ENCODE data around the gene FHOD3.

FHOD3 gene

GRCh38 chr18:36321658-36322407, 24.3 kb downstream of the FHOD3 start:
- in situ Hi-C loops (cut with HindIII; ENCODE audit: low sequenced_read_pairs): no loop called here

DNA sequence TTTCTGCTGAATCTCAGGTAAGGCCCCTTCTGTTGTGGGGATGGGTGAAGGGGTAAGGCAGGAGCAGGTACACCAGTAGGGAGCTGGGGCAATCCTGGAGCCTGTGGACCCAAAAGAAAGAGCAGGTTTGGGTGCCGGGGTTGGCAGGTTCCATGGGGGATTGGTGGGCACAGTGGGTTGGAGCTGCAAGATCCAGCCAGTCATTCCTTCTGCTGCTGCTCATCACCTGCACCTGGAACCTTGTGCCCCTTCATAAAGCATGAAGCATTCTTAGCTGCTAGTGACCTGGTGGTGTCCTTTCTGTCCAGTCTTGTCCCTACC, 24.9 kb downstream of the FHOD3 start:
- in situ Hi-C loops (cut with HindIII; ENCODE audit: low sequenced_read_pairs): no loop called here

- in situ Hi-C loops (cut with HindIII; ENCODE audit: low sequenced_read_pairs): no loop called here
Observed at GRCh38 chr18:36322734-36323133, 25.2 kb downstream of the FHOD3 start.

GRCh38 chr18:36323421-36323820, 25.9 kb downstream of the FHOD3 start:
- in situ Hi-C loops (cut with HindIII; ENCODE audit: low sequenced_read_pairs): no loop called here

DNA sequence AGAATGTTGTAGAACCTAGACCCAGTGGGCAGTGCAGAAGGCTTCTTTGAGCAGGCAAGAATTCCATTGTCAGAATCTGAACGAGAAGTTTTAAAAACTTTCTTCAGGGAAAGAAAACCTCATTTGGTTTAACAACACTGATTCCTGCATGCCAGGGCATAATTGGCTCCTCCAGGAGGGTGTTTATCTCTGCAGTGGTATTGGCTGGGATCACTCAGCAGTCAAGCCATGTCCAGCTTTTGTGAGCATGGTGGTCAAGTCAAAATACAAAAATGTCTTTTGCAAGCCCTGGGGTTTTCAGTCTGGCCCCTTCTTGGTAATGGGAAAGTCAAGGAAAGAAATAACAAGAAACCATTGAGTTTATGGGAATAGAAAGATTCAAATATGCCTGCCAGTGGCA, 28.3 kb downstream of the FHOD3 start:
- in situ Hi-C loops (cut with HindIII; ENCODE audit: low sequenced_read_pairs): no loop called here

DNA sequence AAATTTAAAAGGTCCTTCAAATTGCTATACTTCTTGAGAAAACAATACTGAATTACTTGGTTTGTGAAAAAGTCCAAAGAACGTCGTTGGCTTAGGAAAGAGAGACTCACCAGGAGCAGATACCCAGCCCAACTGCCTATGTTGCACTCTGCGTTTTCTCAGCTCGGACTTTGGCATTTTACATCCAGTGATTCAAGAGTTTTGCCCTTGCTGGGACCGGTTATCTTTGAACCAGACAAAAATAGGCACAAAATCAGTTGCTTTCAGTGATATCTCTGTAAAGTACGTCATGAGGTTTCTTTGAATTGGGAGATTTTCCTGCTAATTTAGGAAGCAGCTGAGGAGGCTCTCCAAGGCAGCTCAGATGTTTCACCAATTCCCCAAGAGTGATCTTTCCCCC, 29.3 kb downstream of the FHOD3 start:
- in situ Hi-C loops (cut with HindIII; ENCODE audit: low sequenced_read_pairs): no loop called here

- in situ Hi-C loops (cut with HindIII; ENCODE audit: low sequenced_read_pairs): no loop called here
Observed at GRCh38 chr18:36327352-36328316, 30.1 kb downstream of the FHOD3 start.

- in situ Hi-C loops (cut with HindIII; ENCODE audit: low sequenced_read_pairs): no loop called here
Observed at GRCh38 chr18:36328385-36328858, 30.9 kb downstream of the FHOD3 start.

- in situ Hi-C loops (cut with HindIII; ENCODE audit: low sequenced_read_pairs): no loop called here
Observed at GRCh38 chr18:36328916-36329315, 31.4 kb downstream of the FHOD3 start.

DNA sequence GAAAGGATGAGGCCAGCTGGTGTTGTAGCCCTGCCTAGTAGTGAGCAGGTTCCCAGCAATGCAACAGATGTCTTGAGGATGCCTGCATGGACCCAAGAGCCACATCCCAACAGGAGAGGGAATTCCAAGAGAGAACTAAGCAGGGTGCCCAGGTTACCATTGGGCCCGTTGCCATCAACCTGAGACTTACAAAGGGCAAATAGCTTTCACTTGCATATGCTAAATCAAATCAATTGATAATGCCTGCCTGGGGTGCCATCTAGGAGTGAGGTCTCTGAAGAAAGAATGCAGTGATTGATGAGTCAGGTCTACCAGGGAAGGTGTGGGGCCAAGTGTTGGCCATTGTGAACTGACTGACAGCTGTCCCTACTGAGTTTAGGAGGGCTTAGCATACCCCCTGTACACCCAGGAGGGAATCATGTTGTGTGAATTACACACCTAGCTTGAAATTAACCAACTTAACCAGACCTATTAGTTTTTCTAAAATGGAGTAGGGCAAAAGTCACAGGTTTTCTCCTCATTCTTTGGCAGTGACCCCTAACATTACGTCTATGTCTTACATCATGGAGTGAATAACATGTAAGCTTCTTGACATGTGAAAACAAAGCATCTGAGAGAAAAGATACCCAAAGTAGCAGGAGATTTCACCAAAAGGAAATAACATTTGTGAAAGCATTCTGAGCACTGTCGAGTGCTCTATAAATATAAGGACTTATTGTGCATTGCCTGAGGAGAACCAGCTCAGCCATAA, 32.3 kb downstream of the FHOD3 start:
- in situ Hi-C loops (cut with HindIII; ENCODE audit: low sequenced_read_pairs): no loop called here

GRCh38 chr18:36330435-36331052, 33.0 kb downstream of the FHOD3 start:
- in situ Hi-C loops (cut with HindIII; ENCODE audit: low sequenced_read_pairs): no loop called here

DNA sequence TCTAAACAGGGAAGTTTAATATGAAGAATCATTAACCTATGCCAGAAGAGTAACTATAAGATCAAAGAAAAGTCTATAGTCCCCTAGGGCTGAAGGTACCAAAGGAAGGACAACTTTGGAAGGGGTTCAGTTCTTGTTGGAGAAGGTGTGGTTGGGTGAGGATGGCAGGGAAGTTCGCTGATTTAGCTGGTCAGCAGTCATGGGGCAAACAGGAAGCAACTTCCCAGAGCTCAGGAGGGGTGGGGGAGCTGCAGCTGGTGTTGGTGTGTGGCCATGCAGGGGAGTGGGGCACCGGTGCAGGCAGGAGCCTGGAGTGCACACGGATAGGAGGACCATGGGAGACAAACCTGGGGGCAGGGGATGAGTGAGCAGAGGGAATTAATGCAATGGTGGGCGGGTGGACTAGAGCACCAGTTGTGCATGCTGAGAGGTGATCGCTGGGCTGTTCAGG, 34.0 kb downstream of the FHOD3 start:
- in situ Hi-C loops (cut with HindIII; ENCODE audit: low sequenced_read_pairs): no loop called here

DNA sequence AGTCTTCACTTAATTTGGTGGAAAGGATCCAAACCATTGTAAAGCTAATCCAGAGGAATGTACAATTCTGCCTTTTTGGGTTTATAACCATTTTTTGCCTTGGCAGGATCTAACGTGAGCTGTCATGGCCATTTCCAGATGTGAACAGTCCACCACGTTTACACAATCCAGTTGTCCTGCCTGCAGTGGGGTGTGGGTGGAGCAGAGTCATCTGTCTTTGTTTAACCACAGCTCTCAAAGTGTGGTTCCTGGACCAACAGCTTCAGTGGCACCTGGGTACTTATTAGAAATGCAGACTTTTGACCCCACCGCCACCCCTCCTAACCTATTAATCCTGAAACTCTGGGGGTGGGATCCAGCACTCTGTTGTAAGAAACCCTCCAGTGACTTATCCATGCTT, 35.9 kb downstream of the FHOD3 start:
- in situ Hi-C loops (cut with HindIII; ENCODE audit: low sequenced_read_pairs): no loop called here

DNA sequence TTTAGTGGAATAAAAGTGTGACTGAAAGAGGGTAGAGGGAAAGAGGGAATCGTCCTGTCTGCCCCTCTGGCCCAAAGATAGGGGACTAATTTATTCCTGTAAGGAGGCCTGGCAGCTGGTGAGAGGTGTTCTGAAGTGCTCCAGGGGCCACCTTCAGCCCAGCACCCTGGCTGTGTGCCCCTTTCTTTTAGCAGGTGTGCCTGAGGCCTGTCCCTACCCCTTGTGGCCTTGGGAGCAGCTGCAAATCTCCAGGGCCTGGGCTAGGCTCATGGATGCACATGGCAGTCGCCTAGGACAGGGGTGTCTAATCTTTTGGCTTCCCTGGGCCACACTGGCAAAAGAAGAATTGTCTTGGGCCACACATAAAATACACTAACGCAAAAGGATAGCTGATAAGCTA, 37.3 kb downstream of the FHOD3 start:
- in situ Hi-C loops (cut with HindIII; ENCODE audit: low sequenced_read_pairs): no loop called here

GRCh38 chr18:36335476-36336279, 38.2 kb downstream of the FHOD3 start:
- in situ Hi-C loops (cut with HindIII; ENCODE audit: low sequenced_read_pairs): no loop called here

GRCh38 chr18:36337679-36338402, 40.3 kb downstream of the FHOD3 start:
- in situ Hi-C loops (cut with HindIII; ENCODE audit: low sequenced_read_pairs): no loop called here

DNA sequence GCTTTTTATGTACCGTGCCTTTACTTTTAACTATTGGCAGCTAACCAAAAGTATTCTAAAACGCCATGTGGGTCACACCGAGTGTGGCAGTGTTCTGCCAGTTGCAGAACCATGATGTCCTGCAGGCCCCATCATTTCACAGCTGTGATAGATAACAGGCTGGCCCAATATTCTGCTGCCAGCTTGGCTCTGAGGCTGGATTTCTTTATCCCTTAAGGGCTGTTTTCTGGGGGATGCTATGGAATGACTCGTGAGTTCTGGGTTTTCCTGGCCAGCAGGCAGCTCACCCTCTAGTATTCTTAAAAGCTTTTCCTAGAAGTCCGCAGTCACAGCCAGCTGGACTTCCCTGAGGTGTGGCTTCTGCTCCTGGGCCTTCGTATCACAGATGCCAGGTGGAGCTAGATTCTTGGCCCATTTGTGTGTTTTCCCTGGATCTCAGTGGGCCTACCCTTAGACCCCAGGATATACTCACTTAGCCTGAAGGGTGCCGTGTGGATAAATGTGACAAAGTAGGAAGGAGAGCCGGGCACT, 41.0 kb downstream of the FHOD3 start:
- in situ Hi-C loops (cut with HindIII; ENCODE audit: low sequenced_read_pairs): no loop called here

DNA sequence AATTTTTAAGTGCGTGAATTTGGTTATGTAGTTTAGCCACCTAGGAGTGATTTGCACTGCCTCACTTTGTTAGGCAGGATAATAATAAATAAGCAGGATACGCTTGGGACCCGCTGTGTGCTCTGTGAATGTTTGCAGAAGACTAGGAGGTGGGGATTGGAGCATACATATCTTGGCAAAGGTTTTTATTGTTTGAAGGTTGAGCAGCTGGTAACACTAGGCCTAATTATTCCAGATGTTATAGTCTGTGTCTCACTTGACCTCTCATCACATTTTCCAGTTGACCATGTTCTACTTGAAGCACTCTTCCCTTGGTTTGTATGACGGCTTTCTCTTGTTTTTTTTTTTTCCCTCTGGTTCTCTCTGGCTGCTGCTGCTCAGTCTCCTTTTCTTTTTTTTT, 42.7 kb downstream of the FHOD3 start:
- in situ Hi-C loops (cut with HindIII; ENCODE audit: low sequenced_read_pairs): no loop called here

GRCh38 chr18:36341944-36342343, 44.4 kb downstream of the FHOD3 start:
- in situ Hi-C loops (cut with HindIII; ENCODE audit: low sequenced_read_pairs): no loop called here

All from DLD1 (cell line).